AG08395 (cell line): Measurements from ENCODE around the gene THY1.
"Not testable (repeated sequence)": the region's sequence is repeated elsewhere in the genome, so short reads cannot be mapped to it uniquely, and the experiment has no call there.

Source experiments
- DNase-seq: peaks from one replicate; pipeline ENCODE4 v3.0.0; 2012; ENCODE audit warnings: mixed read lengths, low spot score

The THY1 gene

DNA sequence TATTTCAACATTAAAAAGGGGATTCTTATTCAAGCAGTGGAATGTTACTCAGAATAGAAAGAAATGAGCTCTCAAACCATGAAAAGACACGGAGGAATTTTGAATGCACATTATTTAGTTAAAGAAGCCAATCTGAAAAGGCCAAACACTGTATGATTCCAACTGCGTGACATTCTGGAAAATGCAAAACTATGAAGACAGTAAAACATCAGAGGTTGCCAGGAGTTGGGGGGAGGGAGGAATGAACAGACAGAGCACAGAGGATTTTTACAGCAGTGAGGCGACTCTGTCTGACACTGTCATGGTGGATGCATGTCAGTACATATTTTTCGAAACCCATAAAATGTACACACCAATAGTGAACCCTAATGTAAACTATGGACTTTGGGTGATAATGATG is 22.9 kb upstream of the THY1 start:
- DNase-seq = no peak

DNA sequence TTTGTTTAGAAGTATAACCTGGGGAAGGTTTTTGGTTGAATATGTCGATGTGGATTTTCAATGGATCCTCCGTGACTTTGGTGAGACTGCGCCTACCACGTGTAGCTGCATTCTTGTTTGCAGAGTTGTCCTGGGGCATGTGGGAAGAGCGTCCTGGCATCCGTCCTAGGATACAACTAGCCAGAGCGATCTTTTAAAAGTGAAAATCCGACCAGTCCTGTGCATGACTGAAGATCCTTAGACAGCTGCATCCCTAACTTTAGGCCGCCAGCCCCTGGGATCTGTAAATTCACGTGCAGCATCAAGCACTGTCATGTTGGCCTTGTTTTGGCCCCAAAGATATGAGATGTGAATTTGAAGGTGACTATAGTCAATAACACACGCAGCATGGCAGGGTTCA is 22.4 kb upstream of the THY1 start:
- DNase-seq = no peak

DNA sequence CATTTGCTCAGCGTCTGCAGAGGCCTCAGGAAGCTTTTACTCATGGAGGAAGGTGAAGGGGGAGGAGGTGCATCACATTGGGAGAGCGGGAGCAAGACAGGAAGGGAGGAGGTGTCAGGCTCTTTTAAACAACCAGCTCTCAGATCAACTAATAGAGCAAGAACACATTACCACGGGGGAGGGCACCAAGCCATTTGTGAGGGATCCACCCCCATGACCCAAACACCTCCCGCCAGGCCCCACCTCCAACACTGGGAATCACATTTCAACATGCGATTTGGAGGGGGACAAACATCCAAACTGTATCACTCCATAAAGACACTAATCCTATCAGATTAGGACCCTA is 18.9 kb upstream of the THY1 start:
- DNase-seq = no peak

DNA sequence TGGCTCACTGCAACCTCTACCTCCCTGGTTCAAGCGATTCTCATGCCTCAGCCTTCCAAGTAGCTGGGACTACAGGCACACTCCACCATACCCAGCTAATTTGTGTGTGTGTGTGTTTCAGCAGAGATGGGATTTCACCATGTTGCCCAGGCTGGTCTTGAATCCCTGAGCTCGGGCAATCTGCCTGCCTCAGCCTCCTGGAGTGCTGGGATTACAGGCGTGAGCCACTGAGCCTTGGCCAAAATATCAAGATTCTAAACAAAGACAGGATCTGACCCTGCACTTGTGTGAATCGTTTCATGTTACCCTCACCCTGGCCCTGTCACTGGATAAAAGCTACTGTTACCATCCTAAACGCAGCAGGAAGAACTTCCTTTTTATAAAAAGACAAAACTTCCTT is 15.6 kb upstream of the THY1 start:
- DNase-seq = no peak

DNA sequence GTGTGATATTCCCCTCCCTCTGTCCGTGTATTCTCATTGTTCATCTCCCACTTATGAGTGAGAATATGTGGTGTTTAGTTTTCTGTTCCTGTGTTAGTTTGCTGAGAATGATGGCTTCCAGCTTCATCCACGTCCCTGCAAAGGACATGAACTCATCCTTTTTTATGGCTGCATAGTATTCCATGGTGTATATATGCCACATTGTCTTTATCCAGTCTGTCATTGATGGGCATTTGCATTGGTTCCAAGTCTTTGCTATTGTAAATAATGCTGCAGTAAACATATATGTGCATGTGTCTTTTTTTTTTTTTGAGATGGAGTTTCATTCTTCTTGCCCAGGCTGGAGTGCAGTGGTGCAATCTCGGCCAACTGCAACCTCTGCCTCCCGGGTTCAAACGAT is 14.5 kb upstream of the THY1 start:
- DNase-seq = not testable (repeated sequence)

DNA sequence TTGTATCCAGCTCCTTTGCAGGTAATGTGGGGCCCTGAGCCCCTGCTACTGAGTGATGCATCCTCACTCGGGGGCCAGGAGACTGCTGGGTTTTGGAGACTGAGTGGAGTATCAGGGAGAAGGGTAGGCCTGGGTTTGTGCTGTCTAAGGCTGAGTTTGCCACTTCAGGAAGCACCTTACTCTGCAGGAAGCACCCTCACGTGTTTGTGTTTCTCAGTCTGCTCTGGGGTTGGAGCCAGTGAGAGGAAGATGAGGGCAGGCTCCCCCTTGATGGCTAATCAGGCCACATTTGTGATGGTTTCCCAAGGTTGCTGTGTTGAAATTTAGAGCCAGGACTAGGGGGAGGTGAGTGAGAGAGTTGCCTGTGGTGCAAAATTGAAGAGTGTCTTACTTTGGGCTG is 13.7 kb upstream of the THY1 start:
- no peak for DNase-seq

DNA sequence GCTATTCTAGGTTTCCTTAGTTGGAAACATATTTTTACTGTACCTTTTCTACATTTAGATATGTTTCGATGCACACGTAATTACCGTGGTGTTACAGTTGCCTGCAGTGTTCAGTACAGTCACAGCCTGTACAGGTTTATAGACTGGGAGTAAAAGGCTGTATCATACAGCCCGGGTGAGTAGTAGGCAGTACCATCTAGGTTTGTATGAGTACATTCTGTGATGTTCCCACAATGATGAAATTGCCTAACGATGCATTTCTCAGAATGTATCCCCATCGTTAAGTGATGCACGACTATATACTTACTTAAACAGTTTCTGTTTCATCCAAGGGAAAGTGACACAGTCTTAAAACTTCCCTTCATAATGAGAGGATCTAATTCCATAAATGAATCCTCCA is 13.1 kb upstream of the THY1 start:
- DNase-seq = no peak

DNA sequence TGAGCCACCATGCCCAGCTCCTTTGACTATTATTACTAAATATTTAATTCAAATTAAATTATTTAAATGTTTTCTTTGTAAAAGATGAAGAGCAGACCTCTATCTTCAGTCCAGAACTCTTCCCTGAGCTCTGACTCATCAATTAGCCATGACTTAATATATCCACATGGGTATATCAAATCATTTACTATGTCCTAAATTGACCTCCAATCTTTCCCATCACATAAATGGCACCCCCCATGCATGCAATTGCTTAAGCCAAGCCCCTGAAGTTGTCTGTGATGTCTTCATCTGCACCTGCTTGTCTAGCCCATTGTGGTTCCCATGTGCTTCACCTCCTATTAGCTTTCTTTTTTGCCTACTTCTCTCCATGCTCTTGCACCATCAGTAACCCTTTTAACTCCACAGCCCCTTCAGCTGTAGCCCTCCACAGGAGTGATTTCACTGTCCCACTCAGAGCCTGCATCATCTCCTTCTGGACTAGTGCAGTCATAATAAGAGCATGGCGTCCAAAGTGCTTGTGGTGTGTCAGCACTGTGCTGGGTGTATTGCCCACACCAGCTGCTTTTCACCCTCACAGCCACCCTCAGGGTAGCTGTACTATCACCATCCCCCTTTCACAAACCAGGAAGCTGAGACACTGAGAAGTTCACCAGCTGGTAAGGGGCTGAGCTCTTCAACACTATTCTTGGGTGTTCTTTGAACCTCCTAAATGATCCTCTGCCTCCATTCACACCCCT is 11.8 kb upstream of the THY1 start:
- no peak for DNase-seq

DNA sequence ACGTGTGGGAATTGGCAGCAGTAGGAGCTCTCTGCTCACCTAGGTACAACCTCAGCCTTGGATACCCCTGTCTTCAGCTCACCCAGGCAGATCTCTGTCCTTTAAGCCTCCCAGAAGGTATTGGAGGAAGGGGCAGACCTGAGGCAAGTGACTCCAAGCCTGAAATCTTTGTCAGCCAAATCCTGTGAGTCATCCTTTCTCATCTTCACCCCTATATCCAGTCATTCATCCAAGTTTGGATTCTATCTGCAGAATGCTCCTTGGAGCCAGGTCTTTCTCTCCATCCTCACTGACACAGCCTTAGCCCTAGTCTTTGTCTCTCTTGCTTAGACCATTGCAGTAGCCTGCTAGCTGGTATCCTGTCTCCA is 10.4 kb upstream of the THY1 start:
- peak; percentile 58 for DNase-seq

DNA sequence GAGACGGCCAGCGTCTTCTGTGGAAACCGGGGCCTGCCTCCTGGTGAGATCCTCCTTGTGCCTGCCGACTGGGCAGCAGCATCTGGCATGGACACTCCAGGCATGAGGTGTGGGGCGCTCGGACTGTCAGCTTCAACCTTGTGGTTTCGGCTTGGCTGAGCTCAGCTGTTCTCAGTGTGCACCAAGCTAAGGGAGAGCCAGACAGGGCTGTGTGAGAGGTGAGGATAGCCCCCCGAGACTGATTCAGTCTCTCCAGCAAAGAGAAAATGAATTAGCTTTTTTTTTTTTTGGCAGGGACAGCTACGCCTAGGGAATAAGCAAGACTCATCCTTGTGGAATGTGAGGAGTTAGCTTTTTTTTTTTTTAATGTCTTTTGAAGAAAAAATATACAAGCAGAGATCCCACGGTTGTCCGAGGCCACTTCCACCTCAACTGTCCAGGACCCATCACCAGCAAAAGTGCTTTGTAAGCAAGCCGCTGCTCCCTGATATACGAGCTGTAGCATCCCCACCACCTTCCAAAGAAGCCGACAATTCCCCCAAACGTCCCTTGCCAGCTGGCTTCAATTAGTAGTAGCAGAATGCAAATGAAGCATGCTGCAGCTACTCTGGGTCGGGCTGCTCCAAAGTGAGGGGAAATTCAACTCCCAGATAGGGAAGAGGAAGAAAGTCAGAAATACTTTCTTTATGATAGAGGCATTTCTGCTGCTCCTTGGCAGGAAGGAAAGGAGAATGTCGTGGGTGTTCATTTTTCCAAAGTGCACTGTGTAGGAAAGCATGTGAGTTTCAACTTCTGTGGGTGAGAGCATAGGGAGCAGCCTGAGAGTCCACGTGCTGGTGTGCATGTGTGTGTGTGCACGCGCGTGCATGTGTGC is 9.7 kb upstream of the THY1 start:
- DNase-seq = peak; percentile 89

DNA sequence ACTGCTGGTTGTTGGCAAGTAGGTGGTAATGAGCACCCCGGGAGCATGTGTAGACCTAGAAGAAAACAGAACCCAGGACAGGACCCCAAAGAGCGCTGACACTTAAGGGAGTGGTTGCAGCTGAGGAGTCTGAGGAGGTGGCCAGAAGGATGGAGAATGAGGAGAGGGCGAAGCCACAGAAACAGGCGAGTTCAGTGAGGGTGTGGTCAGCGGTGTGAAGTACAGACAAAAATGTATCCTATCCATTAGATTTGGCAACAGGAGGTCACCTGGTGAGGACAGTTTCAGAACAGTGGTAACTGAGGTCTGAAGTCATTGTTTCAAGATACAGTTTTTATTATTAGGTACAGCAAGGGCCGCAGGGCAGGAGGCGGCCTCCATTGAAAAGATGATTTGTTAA is 8.6 kb upstream of the THY1 start:
- no peak for DNase-seq

DNA sequence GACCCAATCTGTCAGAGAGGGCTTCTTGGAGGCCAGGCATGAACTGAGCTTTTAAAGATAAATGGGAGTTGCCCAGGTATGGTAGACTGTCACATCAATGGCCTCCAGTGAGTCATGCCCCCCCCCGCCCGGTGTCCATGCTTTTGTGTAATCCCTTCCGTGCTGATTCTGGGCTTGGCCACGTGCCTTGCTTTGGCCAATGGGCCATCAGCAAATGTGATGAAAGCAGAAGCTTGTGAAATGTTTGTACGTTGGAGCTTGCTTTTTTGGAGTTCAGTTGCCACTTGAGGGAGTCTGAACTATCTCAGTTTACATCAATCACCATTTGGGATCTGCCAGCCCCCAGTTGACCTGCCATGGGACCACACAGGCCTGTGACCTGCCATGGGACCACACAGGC is 4.3 kb upstream of the THY1 start:
- DNase-seq = no peak

DNA sequence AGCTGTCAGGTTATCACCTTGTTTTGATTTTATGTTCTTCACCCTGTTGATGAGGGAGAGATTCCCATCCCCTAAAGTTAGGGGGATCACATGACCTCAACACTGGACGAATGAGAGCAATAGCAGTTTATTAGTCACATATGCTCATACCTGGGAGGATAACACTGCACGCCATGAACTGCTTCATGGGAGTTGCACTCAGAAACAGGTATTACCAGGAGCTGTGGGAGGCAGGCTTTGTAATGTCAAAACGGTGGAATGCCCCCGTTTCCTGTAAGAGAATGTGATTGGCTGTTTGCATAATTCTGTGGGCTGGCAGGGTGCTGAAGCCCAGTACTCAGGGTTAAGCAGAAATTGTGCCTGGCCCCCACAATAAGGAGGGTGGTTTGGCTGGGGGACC is 3.2 kb upstream of the THY1 start:
- DNase-seq = no peak

DNA sequence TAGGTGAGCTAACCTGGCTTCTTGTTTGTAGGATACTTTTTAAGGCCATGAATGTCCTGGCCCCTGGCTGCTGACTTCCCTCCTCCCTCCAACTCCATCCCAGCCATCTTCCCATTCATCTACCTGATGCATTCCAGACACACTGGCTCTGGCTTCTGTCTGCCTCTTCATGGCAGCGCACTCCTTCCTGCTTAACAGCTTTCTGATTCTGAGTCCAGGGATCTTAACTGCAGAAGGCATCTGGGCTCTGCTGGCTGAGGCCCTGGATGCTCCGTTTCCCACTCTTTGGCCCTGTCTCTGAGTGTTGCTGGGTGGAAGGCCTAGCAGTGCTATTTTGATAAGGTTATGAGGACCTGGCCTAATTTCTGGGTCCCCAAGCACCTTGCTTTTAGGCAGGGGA is 1.8 kb upstream of the THY1 start:
- no peak for DNase-seq

DNA sequence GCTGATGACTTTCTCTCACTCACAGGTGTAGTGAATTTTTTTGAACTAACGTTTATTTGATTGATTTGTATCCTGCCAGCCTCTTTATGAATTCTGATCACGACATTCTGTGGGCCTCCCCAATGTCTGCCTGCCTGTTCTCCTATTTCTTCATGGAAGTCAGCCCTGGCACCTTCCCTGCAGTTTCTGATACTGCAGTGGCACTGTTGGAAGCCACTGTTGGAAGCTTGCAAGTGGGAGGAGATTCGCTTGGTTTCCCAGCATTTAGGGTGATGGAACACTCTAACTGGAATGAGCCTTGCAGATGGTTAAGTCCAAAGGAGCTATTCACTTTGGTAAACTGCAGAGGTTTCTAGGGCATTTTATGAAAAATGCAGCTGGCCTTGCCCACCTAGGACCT is 1.3 kb upstream of the THY1 start:
- DNase-seq = no peak

DNA sequence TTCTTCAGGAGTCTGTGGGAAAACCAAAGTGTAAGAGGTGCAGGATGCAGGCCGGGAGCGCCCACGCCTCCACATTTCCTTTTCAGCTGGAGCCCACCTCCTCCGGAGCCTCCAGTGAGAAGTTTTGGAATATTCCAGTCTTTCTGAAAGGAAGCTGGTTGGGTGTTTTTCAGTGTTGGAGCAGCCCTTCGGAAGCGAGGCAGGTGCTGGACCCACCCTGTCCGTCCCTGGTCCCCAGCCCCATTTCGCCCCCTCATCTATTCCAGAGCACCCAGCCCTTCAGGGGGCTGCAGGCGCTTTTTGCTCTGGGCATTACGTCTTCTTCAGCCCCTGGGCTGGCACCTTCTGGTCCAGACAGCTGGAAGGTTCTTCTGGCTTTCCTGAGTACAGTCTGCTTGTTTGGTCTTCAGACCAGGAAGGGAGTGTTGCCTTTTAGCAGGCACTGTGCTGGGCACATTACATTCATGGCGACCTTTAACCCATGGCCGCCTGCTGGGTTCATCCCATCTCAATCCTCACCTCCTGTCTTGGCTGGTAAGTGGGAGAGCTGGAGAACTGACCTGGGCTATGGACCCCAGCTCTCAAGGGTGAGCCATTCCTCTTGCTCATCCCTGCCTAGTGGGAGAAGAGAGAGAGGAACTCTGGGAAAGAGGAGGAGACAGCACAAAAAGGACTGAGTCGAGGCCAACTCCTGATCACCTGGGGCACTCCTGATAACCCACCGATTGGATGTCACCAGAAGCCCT is 710 bp upstream of the THY1 start:
- DNase-seq = no peak

DNA sequence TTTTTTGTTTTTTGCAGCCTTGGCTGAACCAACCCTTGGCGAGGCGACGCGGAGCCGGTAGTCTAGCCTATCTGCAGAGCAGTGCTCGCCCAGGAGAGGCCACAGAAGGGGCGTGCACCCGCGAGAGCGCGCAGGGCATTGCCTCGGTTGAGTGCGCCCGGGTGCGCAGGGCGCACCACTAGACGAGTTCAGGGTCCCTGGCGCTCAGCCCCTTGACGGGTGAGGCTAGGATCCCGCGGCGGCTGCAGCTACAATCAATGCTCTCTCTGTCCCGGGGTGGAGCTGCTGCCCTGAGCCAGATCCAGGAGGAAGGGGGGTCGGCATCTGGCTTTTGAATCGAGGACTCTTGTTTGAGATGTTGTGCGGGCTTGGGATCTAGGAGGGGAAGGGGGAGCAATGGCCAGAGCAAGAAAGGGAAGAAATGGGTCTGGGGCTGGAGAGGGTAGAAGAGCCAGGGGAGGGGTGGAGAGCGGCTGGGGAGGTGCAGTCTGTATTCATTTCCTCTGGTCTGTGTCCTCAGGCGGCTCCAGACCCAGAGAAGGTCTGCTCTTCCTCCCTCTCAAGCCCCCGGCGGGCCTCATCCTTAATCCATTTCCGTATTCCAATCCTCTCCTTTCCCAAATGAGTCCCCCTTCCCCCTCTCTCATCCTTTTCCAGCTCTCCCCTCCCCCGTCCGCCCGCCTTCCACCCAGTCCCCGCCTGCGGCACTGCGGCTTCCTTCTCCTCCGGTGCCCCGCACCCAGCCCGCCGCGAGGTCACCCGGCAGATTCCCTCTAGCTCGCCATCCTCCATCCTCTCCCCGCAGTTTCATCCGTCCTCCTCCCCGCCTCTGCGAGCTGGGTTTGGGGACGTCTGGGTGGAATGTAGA is 797 bp downstream of the THY1 start:
- DNase-seq = peak; percentile 40

DNA sequence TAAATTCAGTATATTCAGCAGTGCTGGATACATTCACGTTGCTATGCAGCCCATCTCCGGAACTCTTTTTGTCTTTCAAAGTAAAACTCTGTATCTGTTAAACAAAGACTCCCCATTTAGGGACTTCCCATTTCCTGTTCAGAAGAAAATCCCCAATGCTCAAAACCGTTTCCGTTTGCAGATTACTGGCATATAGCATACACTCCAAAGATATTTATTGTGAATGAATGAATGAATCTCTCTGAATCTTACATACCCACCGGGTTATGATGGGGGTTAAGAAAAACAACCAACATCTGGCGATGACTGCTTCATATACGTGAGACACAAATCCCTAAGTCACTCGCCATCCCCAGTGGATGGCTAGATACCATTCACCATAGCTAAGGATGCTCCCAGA is 1.6 kb downstream of the THY1 start:
- DNase-seq = no peak

DNA sequence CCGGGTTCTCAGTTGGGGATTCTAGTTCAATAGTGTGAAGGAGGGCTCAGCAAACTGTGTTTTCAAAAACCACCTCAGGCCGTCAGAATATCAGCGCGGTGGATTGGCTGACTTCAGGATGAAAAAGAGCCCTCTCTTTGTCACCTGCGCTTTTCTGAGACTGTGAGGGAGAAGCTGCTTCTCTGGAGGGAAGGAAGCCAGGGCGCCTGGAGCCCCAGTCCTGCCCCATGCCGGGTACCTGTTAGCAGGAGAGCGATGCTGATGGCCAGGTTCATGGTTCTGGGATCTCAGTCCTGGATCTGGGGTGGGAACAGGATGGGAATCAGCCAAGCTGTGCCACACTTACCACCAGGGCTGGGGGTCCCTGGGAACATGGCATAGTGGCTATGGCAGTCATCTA is 2.3 kb downstream of the THY1 start:
- DNase-seq = peak; percentile 0

DNA sequence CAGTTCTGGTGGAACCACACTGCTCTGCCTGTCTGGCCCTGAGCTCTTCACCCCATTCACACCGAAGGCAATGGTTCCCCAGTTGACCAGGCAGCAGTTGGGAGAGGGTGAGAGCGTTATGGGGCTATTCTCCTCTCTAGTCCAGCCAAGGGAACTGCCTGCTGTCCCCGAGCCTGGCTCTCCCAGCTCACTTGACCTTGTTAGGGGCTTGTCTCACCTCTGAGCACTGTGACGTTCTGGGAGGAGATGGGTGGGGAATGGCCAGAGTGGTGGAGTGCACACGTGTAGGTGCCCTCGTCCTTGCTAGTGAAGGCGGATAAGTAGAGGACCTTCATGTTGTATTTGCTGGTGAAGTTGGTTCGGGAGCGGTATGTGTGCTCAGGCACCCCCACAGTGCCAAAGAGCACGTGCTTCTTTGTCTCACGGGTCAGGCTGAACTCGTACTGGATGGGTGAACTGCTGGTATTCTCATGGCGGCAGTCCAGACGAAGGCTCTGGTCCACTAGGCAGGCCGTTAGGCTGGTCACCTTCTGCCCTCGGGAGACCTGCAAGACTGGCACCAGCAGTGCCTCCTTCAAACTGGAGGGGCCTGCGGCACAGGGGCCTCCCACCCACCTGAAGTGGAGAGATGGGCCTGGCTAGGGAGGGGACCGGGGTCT is 3.0 kb downstream of the THY1 start:
- DNase-seq = no peak

DNA sequence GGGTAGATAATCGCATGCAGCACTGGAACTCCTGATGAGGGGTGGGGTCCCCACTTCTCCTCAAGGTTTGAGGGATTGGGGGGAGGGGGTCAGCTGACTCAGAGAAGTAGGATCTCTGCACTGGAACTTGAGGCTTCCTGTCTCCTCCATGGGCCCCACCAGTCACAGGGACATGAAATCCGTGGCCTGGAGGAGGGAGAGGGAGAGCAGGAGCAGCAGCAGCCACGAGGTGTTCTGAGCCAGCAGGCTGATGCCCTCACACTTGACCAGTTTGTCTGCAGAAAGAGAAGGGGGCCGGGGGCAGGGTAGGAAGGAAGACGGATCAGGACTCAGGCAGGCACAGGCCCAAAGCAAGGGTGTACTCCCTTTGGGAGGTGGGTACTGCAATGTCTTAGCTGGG is 3.7 kb downstream of the THY1 start:
- no peak for DNase-seq

DNA sequence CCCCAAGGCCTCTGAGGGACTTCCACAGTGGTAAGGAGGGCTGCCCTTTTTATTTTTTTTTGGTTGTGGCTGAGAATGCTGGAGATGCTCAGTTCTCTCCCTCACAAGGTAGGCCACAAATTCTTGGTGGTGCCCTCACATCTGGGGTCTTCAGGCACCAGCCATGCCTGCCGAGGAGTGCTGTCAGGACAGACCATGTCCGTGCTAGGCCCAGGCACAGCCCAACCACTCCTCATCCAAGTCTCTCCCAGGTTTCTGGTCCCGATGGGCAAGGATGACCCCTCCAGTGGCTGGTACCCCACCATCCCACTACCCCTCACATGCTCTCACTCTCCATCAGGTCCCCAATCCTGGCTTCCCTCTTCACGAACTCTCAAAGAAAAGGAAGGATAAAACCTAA is 4.2 kb downstream of the THY1 start:
- DNase-seq = no peak
